SU-DHL-6 (cell line): ENCODE results near the gene GPS2.
A peak's percentile ranks its signal among the peaks of the same experiment; 100 is the strongest.

ENCODE experiments used
- H2AFZ ChIP-seq: fragments of 200-600 bp; sonication (generic); 2 replicates; pipeline ENCODE4 v1.6.1; 2014; ENCODE audit warnings: low read depth, mild to moderate bottlenecking, moderate library complexity, mixed read lengths, antibody characterized with exemption, low read length; ENCODE audit not compliant: severe bottlenecking
- H3F3A ChIP-seq: fragments of 200-600 bp; shearing (Covaris generic); 2 replicates; pipeline ENCODE4 v1.6.0; 2016; ENCODE audit warnings: antibody characterized with exemption, mild to moderate bottlenecking; ENCODE audit not compliant: insufficient read depth
- H3K27ac ChIP-seq: fragments of 200-600 bp; sonication (generic); 2 replicates; pipeline ENCODE4 v1.5.1; 2016; ENCODE audit warnings: low read depth, mild to moderate bottlenecking, low read length, moderate library complexity, mixed read lengths
- H3K27me3 ChIP-seq: fragments of 200-600 bp; sonication (generic), shearing (Covaris generic); 2 replicates; pipeline ENCODE4 v1.6.0; 2014; ENCODE audit warnings: mild to moderate bottlenecking, low read length
- H3K36me3 ChIP-seq: fragments of 200-600 bp; sonication (generic); 2 replicates; pipeline ENCODE4 v1.6.1; 2014; ENCODE audit warnings: mild to moderate bottlenecking, low read length, mixed read lengths
- H3K4me2 ChIP-seq: fragments of 300-600, 200-600 bp; shearing (Covaris generic), sonication (generic); 2 replicates; pipeline ENCODE4 v1.6.0; 2014; ENCODE audit warnings: low read length, low read depth, mild to moderate bottlenecking; ENCODE audit not compliant: poor library complexity, severe bottlenecking
- H3K4me3 ChIP-seq: fragments of 200-600 bp; sonication (generic); 2 replicates; pipeline ENCODE4 v1.5.1; 2014; ENCODE audit warnings: antibody characterized with exemption, low read length, mild to moderate bottlenecking, mixed read lengths; ENCODE audit not compliant: insufficient read depth, poor library complexity, severe bottlenecking
- H3K79me2 ChIP-seq: fragments of 200-600 bp; sonication (generic); 2 replicates; pipeline ENCODE4 v1.6.1; 2014; ENCODE audit warnings: mild to moderate bottlenecking, low read length, moderate library complexity; ENCODE audit not compliant: insufficient read depth
- H3K9ac ChIP-seq: fragments of 200-600 bp; sonication (generic); 2 replicates; pipeline ENCODE4 v1.7.0; 2014; ENCODE audit warnings: mild to moderate bottlenecking, low read length
- H3K9me2 ChIP-seq: fragments of 200-600 bp; sonication (generic); replicated peaks from 2 replicates; pipeline ENCODE4 v1.6.1; 2014; ENCODE audit warnings: low read length; ENCODE audit not compliant: insufficient read depth
- H3K9me3 ChIP-seq: fragments of 200-600 bp; sonication (generic); 2 replicates; pipeline ENCODE4 v1.6.1; 2014; ENCODE audit warnings: low read length, mixed read lengths; ENCODE audit not compliant: insufficient read depth
- H4K20me1 ChIP-seq: fragments of 200-600 bp; sonication (generic); 2 replicates; pipeline ENCODE4 v1.6.1; 2014; ENCODE audit warnings: low read depth, mild to moderate bottlenecking, antibody characterized with exemption, low read length, moderate library complexity, mixed read lengths
- EZH2phosphoT487 ChIP-seq: fragments of 200-600 bp; sonication (generic), shearing (Covaris generic); conservative IDR thresholded peaks from 2 replicates; pipeline ENCODE4 v1.6.1; 2018; ENCODE audit warnings: mild to moderate bottlenecking, antibody characterized with exemption, low read length, moderate library complexity, mixed read lengths
- TF ChIP-seq, protein P1 (sequence below): fragments of 200-600 bp; sonication (generic); IDR thresholded peaks from one replicate; pipeline ENCODE4 v1.5.1; 2017; ENCODE audit warnings: antibody characterized with exemption, mild to moderate bottlenecking, low read length, moderate library complexity; ENCODE audit not compliant: insufficient read depth, poor library complexity, severe bottlenecking

Gene GPS2

DNA sequence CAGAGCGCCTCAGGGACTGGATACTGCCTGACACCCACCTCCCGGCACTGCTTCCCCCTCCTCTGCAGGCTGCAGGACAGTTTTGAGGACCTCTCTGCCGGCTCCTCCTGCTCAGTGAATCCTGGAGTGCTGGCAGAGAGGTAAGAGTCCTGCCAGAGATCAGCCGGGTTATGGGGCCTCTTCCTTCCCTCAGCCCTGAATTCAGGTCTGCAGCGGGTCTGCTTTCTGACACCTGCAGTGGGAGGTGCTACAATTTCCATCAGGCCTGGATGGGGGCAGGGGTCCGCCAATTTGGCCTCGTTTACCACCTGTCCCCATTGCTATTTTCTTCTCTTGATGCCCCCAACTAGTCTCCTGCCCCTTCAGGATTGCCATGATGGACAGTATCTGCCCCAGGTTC, 17.0 kb upstream of the GPS2 start:
- Histone ChIP-seq H3K36me3 (no peaks in the 10 kb centered on the region), H4K20me1 (no peaks in the 10 kb centered on the region), H3K27ac (no peak overlapping the region), H3K9me2 (no peaks in the 10 kb centered on the region), H3K9me3 (no peaks in the 10 kb centered on the region), H3K9ac (no peak overlapping the region), H3F3A (peaks cover 10% of the 10 kb centered on the region), H3K27me3 (no peaks in the 10 kb centered on the region), H2AFZ (no peak overlapping the region), H3K4me3 (no peak overlapping the region), H3K4me2 (no peak overlapping the region), H3K79me2 (peaks cover 23% of the 10 kb centered on the region; the same call in 1 of the 2 replicates)
- TF ChIP-seq, protein P1, sequence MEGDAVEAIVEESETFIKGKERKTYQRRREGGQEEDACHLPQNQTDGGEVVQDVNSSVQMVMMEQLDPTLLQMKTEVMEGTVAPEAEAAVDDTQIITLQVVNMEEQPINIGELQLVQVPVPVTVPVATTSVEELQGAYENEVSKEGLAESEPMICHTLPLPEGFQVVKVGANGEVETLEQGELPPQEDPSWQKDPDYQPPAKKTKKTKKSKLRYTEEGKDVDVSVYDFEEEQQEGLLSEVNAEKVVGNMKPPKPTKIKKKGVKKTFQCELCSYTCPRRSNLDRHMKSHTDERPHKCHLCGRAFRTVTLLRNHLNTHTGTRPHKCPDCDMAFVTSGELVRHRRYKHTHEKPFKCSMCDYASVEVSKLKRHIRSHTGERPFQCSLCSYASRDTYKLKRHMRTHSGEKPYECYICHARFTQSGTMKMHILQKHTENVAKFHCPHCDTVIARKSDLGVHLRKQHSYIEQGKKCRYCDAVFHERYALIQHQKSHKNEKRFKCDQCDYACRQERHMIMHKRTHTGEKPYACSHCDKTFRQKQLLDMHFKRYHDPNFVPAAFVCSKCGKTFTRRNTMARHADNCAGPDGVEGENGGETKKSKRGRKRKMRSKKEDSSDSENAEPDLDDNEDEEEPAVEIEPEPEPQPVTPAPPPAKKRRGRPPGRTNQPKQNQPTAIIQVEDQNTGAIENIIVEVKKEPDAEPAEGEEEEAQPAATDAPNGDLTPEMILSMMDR, result no peak

DNA sequence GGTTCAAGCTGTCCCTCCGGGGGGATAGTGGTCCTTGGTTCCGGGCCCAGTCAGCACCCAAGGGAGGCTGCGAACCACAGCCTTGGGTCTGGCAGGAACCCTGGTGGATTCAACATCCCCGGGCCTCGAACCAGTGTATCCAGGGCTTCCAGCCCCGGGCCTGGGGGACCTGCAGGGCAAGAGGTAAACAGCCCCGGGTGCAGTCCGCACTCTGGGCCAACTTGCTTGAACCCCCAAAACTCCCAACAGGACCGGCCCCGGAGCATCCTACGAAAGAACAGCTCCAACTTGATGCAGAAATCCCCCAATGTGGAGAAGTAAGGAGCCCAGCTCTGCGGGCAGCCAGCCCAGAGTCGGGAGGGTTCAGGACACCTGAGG, 15.5 kb upstream of the GPS2 start:
- no peaks in the 10 kb centered on the region for H3K9me3 ChIP-seq
- peak overlapping the region; percentile 69 for H3K4me2 ChIP-seq
- TF ChIP-seq, protein P1, result no peak
- TF ChIP-seq EZH2phosphoT487, result no peak
- no peaks in the 10 kb centered on the region for H3K27me3 ChIP-seq
- peaks cover 9% of the 10 kb centered on the region for H3F3A ChIP-seq
- H2AFZ ChIP-seq, result peak overlapping the region; percentile 50
- peak overlapping the region; percentile 89 for H3K27ac ChIP-seq
- H3K36me3 ChIP-seq, result no peaks in the 10 kb centered on the region
- peak overlapping the region; percentile 99 for H3K4me3 ChIP-seq
- H4K20me1 ChIP-seq, result no peaks in the 10 kb centered on the region
- H3K9ac ChIP-seq, result peak overlapping the region; percentile 94
- peaks cover 17% of the 10 kb centered on the region; the same call in 1 of the 2 replicates for H3K79me2 ChIP-seq
- no peaks in the 10 kb centered on the region for H3K9me2 ChIP-seq

DNA sequence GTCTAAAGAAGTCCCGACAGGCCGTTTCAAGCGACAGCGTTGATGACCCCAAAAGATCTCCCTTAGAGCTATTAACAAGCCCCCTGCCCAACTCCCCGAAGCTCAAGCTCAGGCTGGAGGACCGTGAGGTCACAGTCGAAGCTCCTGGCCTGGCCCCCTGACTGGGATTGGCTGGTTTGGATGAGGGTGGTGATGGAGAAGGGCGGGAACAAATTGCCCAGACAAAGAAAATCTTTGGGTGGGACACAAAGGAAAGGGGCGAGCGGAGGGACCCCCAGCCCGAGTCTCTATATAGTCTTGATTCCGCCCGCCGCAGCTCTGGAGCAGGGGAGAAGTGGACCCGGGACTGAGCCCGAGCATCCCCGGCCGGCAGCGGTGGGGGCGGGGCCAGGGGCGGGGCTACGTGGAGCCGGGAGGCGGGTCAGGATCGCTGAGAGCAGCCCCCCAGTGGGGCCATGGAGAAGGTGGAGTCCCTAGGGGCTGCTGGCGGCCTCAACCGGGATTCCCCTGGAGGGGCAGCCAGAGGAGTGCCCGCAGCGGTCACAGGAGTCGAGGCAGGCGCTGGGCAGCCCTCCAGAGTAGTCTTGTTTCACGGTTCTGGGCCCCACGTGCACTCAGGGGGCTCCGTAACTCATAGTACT, 15.0 kb upstream of the GPS2 start:
- H3K9ac ChIP-seq, result peak overlapping the region; percentile 94
- no peaks in the 10 kb centered on the region for H4K20me1 ChIP-seq
- H3K9me2 ChIP-seq, result no peaks in the 10 kb centered on the region
- H2AFZ ChIP-seq, result peak overlapping the region; percentile 50
- H3K36me3 ChIP-seq, result no peaks in the 10 kb centered on the region
- no peaks in the 10 kb centered on the region for H3K27me3 ChIP-seq
- H3K4me2 ChIP-seq, result peak overlapping the region; percentile 69
- TF ChIP-seq EZH2phosphoT487, result no peak
- TF ChIP-seq, protein P1, result no peak
- no peaks in the 10 kb centered on the region for H3K9me3 ChIP-seq
- H3F3A ChIP-seq, result peaks cover 9% of the 10 kb centered on the region
- peak overlapping the region; percentile 99 for H3K4me3 ChIP-seq
- peaks cover 17% of the 10 kb centered on the region; the same call in 1 of the 2 replicates for H3K79me2 ChIP-seq
- H3K27ac ChIP-seq, result peak overlapping the region; percentile 89
